KOPT-K1 (cell line): ENCODE data around the gene TOGARAM2.

Source experiments
- H3K27ac ChIP-seq: fragments of 200-600 bp; sonication (generic); 2 replicates; pipeline ENCODE4 v1.5.1; 2016; ENCODE audit warnings: antibody characterized with exemption, mild to moderate bottlenecking, low read depth, low read length; ENCODE audit not compliant: poor library complexity, severe bottlenecking
- H3K36me3 ChIP-seq: fragments of 200-600 bp; sonication (generic); 2 replicates; pipeline ENCODE4 v1.5.1; 2017; ENCODE audit warnings: antibody characterized with exemption, mild to moderate bottlenecking, low read length, moderate library complexity; ENCODE audit not compliant: insufficient read depth
- H3K9me3 ChIP-seq: fragments of 200-600 bp; sonication (generic); 2 replicates; pipeline ENCODE4 v1.5.1; 2017; ENCODE audit warnings: antibody characterized with exemption, low read length, mild to moderate bottlenecking; ENCODE audit not compliant: insufficient read depth, poor library complexity, severe bottlenecking

TOGARAM2 gene

DNA sequence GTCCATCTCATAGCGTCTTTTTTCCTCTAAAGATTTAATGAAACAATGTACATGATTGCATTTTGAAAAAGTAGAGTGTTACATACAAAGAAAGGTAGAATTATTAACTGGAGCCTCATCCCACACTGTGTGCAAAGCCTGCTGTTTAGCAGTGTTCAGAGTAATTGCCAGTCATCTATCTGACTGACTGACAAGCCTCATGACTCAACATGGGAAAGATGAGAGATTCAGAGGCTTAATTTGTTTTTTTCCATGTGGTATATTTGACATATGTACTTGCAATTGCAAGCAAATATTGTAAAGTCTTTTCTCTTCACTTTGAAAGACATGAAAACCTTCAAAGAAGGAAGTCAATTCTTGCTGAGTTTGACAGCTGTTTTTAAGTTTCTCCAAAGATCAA, 78.5 kb downstream of the TOGARAM2 start:
- no peaks in the 10 kb centered on the region for H3K9me3 ChIP-seq
- H3K27ac ChIP-seq = no peak overlapping the region
- H3K36me3 ChIP-seq = no peaks in the 10 kb centered on the region

DNA sequence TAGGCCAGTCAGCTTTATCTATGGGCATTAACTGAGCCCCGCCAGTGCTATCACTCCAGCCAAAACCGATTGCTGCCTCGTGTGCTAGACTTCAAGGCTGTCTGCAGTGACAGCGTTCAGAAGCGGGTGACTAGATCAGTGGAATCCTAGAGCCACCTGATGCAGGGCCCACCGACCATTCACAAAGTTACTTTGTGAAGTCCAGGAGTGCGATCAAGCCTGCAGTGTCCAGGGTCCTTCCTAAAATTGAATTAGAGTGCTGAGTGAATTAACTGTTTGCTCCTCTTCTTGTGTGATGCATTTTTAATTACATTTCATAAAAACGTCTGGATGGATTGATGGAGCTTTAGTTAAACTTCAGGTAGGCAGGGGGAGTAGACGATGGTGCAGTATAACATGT, 79.3 kb downstream of the TOGARAM2 start:
- H3K27ac ChIP-seq = no peak overlapping the region
- H3K9me3 ChIP-seq = no peaks in the 10 kb centered on the region
- no peaks in the 10 kb centered on the region for H3K36me3 ChIP-seq

DNA sequence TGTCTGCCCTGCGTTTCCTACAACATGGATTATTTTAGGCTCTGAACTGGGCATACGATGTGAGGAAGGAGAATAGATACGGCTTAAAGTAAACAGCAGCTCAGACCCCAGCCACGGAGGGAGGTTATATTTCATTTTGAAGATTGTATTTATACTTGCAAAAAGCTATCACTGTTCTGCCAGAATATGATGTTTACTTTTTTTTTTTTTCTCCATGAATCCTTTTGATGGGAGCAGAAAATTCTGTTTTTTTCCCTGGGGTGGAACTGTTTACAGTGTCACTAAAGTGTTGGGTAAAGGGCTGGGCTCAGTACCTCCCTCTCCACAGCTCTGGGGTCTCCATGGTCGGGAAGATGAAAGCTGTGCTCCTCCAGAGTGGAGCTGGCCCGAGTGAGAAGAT, 80.1 kb downstream of the TOGARAM2 start:
- Histone ChIP-seq H3K27ac (no peak overlapping the region), H3K9me3 (no peaks in the 10 kb centered on the region), H3K36me3 (no peaks in the 10 kb centered on the region)

DNA sequence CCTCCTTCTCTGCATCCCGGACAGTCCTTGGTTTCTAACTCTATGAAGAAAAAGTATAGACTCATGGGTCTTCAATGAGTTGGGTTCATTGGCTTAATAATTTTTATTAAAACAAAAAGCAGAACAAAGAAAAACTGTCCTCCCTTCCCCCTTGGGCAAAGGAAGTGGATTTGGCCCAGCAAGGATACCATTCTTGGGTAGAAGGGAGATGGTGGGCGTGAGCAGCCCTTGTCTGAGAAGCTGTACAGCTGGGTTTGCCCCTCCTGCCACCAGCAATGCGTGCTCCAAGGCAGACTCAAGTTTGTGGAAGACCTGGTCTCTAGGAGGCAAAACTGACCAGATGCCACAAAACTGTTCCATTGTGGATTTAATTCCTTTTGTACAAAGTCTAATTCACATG, 80.5 kb downstream of the TOGARAM2 start:
- no peaks in the 10 kb centered on the region for H3K36me3 ChIP-seq
- no peak overlapping the region for H3K27ac ChIP-seq
- no peaks in the 10 kb centered on the region for H3K9me3 ChIP-seq

DNA sequence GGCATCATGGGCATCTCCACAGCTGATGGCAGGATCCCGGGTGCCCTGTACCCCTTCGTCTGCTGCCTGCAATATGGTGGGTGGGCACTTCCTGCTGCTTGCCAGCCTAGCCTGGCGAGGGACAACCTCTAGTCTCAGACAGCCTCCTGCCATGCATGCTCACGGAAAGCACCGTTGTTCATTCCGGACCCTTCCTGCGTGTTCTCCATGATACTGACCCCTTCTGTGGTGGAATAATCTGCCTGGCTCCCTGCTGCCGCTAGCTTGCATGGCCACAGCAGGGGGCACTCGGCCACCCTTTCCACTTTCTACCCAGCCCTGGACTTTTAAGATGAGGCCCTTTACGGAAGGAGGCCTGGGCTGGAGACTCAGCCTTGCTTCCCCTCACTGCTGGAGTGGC, 81.3 kb downstream of the TOGARAM2 start:
- no peak overlapping the region for H3K27ac ChIP-seq
- H3K9me3 ChIP-seq = no peaks in the 10 kb centered on the region
- no peaks in the 10 kb centered on the region for H3K36me3 ChIP-seq

DNA sequence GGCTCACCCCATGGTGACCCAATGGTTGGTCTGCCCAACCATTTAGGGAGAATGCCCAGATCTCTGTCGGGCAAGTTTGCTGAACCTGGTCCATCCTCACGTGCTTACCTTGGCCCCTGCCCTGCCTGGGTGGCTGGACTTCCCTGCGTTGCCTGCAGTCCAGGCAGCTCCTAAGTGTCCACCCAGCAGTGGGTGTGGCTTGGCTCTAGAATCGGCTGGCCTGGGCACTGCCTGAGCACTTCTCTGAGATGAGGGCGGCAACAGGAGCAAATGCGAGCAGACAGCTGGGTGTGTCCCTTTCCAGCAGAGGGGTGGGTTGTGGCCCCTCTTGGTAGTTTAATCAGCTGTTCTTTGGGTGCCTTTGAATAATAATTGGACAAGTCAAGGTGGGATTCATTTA, 82.0 kb downstream of the TOGARAM2 start:
- Histone ChIP-seq H3K36me3 (no peaks in the 10 kb centered on the region), H3K9me3 (no peaks in the 10 kb centered on the region), H3K27ac (no peak overlapping the region)

DNA sequence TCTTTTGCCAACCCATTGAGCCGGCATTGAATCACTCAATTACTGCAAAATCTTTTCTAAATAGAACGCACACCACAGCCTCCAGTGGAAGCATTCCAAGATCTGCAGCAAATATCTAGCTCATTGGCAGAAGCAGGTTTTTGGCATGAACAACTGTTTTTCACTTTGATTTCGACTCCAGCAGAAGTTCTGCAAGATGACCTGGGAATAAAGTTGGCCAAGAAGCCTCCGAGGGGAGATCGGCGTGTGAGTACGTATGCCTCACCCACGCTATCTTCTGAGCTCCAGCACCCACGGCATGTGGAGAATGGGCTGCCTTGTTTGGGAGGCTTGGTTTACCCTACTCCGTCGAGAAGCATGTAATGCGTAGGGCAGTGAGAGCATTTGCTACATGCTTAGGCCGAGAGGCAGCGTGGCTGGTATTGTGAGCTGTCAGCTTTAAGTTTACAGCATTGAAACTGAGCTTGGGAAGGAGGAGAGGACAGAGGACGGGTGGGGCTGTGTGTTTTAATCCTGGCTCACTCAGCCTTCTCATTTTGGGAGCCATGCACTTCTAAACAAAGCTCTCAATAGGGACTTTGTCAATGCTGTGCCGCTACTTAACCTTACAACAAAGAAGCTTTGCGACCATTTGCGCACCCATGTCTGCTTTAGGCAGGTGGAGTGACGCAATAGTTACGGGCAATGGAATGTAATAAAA, 82.7 kb downstream of the TOGARAM2 start:
- Histone ChIP-seq H3K36me3 (no peaks in the 10 kb centered on the region), H3K9me3 (no peaks in the 10 kb centered on the region), H3K27ac (no peak overlapping the region)

DNA sequence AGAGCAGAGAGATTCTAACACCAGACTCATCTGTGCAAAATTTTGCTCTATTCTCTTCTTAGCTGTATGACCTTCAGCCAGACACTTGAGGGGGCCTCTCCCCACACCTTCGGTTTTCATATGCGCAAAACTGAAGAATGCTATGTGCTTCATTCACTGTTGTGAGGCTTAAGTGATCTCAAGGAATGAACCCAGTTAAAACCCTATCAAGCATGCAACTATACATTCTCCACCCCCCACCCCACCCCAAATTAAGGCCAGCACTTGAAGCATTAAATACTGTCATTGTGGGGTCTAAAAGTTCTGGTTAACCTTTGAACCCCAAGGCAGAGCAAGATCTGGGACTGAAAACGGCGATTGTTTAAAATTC, 83.2 kb downstream of the TOGARAM2 start:
- Histone ChIP-seq H3K36me3 (no peaks in the 10 kb centered on the region), H3K27ac (no peak overlapping the region), H3K9me3 (no peaks in the 10 kb centered on the region)

DNA sequence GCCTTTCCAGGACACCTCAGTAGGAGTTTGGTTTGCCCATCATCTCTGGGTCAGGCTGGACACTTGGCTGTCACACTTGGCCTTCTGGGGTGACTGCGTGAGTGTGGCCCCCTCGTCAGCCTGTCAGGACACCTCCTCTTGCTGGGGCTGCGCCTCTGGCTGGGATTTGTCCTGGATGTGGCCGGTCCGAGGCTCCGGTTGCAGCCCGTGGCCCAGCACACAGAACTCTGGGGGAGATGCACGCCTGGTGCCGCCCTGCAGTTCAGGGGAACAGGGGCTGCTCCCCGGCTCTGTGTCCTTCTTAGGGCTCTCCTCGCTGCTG, 83.6 kb downstream of the TOGARAM2 start:
- Histone ChIP-seq H3K9me3 (no peaks in the 10 kb centered on the region), H3K36me3 (no peaks in the 10 kb centered on the region), H3K27ac (no peak overlapping the region)

DNA sequence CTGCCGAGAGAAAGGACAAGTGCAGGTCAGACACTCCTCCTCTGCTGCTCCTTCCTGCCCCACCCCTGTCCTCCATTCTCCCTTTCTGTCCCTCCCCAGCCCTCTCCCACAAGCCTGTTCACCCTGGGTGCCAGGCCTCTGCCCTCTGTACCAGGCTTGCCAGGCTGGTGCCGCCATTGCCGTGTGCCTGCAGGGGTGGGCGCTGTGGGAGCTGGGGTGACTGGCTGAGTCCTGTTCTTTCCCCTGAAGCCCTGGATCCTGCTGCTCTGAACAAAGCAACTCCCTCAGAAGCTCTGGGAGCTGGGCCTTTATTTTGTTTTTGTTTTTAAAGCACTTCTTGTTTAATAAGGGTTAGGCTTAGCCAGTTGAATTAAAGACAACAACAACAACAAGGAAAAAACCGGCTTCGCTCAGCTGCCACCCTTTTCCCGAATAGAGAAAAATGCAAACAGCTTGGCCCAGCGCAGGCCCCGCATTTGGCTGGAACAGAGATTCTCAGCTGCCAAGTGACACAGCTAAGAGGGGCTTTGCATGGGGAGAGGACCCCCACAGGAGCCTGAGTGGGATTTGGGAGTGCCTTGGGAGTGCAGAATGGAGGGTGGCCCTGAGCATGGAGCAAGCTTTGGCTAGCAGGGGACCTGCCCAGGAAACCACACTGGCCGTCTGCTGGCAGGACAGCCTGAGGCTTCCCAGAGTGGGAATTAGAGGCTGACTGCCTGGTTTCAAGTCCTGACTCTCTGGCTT, 84.1 kb downstream of the TOGARAM2 start:
- H3K27ac ChIP-seq = no peak overlapping the region
- no peaks in the 10 kb centered on the region for H3K36me3 ChIP-seq
- H3K9me3 ChIP-seq = no peaks in the 10 kb centered on the region

DNA sequence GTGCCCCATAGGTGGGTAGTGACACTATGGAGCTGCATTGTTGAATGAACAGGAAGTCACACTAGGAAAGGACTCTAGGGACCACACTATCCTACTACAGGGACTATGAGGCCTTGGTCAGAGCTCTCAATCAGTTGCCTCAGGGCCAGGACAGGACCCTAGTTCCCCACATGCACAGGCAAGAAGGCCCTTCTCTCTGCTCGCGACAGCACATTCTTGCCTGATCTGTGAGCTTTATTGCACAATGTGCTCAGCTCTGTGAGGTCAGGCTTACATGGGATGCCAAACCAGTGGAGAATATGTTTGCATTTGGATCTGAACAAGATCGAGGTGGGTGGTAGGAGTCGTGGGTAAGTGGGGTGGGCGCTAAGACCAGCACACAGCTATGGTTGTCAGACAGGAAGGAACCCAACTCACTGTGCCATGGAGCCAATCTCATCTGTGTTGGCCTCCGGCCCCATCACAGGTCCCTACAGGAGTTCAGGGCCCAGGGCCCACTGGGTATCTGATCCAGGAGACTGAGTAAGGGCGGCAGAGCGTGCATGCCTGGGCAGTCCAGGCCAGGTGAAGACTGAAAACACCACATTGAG, 85.3 kb downstream of the TOGARAM2 start:
- H3K27ac ChIP-seq = no peak overlapping the region
- H3K36me3 ChIP-seq = no peaks in the 10 kb centered on the region
- no peaks in the 10 kb centered on the region for H3K9me3 ChIP-seq

DNA sequence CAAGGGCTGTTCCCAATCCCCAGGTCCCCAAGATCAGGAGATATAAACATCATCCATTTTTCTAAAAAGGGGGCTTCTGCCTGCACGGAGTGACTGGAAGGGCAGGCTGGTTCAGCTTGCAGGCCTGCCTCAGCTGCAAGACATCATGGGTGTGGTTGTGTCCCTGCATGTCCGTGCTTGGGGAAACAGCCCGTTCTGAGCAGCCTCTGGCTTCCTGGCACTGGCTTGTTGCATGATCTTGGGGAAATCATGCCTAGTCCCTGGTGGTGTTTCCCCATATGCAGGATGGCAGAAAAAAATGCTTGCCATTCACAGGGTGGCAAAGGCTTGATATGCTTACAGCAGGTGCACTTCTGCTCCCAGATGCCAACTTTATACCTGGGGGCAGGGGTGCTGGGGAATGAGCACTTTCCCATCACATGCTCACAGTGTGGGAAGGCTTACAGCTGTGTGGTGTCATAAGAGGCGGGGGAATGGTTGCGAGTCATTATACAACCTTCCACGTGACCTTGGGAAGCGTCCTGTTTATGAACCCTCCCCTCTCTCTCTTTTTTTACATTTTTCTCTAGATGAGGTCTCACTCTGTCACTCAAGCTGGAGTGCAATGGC, 86.0 kb downstream of the TOGARAM2 start:
- Histone ChIP-seq H3K9me3 (no peaks in the 10 kb centered on the region), H3K36me3 (no peaks in the 10 kb centered on the region), H3K27ac (no peak overlapping the region)

DNA sequence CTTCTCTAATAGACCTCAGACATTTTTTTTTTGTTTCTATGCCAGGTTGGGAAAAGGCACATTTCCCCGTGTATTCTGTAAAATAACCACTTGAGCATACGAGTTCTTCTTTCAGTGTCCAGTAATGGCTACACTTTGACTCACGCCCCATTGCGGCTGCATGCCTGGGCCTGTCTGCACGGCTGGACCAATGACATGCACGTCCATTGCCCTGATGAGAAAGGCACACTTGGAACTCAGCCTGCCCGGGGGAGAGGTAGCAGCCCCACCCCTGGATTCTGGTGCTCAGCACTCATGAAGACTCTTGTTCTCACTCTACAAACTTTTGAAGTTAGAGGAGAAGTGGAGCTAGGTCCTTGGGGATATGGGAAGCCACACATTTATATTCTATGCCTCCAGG, 87.4 kb downstream of the TOGARAM2 start:
- Histone ChIP-seq H3K27ac (no peak overlapping the region), H3K9me3 (no peaks in the 10 kb centered on the region), H3K36me3 (no peaks in the 10 kb centered on the region)

DNA sequence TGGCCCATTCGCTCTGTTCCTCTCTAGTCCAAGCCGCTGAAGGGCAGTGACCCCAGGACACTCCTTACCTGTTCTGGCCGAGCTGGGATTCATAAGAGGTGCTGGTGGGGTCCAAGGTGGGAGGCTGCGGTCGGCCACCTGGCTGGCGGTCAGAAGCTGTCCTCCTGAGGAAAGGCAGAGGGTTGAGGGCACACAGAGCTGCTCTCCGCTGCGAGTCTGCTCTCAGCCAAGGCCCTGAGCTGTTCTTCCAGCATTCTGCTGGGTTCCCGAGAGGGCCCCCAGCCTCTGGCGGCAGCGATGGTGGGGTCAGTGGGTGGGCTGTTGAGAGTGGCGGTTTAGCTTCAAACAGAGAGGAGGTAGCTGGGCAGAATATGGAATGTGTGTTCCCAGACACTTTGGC, 89.4 kb downstream of the TOGARAM2 start:
- Histone ChIP-seq H3K9me3 (no peaks in the 10 kb centered on the region), H3K27ac (no peak overlapping the region), H3K36me3 (no peaks in the 10 kb centered on the region)

DNA sequence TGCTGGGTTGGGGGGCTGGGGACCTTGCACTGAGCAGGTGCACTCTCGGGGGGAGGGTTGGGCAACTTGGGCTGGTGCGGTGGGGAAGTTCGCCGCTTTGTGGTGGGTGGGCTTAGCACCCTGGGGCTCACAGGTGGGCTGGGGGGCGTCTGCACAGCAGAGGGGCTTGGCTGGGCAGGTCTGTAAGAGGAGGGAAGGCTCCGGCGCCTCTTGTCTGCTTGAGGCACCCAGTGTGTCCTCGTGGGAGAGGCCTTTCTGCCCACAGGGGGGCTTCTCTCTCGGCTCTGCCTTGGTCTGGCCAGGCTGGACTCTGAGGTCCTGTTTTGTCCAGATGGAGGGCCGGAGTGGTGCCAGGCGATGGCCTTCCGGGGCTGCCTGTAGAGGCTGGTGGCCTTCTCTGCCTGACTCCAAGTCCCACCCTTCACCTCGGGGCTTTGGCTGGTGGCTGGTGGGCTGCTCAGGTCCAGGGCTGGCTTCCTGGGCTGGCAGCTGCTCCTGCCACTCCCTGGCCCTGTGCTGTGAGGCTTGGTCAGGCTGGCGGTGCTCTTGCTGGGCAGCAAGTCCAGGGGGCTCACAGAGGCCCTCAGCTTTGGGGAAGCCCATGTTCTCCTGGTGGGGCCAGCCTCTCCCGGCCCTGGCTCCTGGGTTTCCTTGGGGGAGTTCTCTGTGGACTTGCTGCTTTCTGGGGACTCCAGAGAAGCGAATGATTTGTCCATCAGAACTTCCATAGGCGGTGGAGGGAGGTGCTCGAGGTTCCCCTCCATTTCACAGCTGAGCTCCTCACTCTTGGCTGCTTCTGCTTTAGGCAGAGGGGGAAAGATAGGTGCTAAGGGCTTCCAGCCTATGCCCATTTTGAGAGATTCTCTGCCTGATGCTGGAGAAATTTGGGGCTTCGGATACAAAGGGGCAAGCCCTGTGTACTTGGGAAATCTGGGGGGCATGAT, 90.2 kb downstream of the TOGARAM2 start:
- Histone ChIP-seq H3K9me3 (no peaks in the 10 kb centered on the region), H3K27ac (no peak overlapping the region), H3K36me3 (no peaks in the 10 kb centered on the region)
